Upper lobe of right lung (tissue), 1 donor: Measurements from ENCODE around the gene SPTLC3. TPM values are rescaled to one million over a fixed set of nuclear protein-coding genes. Genes with fewer than 3 reads are reported as not detected.

Source experiments
- ATAC-seq: fragments of 200-7000 bp; cut with Tn5 transposase; one replicate; pipeline ENCODE4 v1.9.1; 2020; ENCODE audit warnings: mild to moderate bottlenecking, moderate library complexity
- DNase-seq: peaks from one replicate; pipeline ENCODE4 v3.0.0-alpha.2; 2020
- H3K27ac ChIP-seq: fragments of 200-600 bp; one replicate; pipeline ENCODE4 v1.8.0; 2022
- H3K27me3 ChIP-seq: fragments of 200-600 bp; one replicate; pipeline ENCODE4 v1.8.0; 2022; ENCODE audit warnings: mild to moderate bottlenecking
- H3K36me3 ChIP-seq: fragments of 200-600 bp; one replicate; pipeline ENCODE4 v1.8.0; 2022
- H3K4me1 ChIP-seq: fragments of 200-600 bp; one replicate; pipeline ENCODE4 v1.8.0; 2022
- H3K4me3 ChIP-seq: fragments of 200-600 bp; one replicate; pipeline ENCODE4 v1.8.0; 2022; ENCODE audit warnings: mild to moderate bottlenecking
- H3K9me3 ChIP-seq: fragments of 200-600 bp; one replicate; pipeline ENCODE4 v1.8.0; 2022
- CTCF ChIP-seq: fragments of 200-600 bp; IDR thresholded peaks from one replicate; pipeline ENCODE4 v1.8.0; 2022; ENCODE audit warnings: antibody characterized with exemption
- intact Hi-C: fragments of 100-400 bp; cut with DNase I; formaldehyde crosslinking; loops from one replicate; pipeline ENCODE4 v1.11.0; 2022
- total RNA-seq: library from RNA; stranded (reverse); fragmentation: NEBNext Ultra II Directional; extraction: Animal tissue kit (Norgen Biotek cat#: 25700); gene quantifications from one replicate; pipeline ENCODE4 v1.2.1, GENCODE V29; 2021
- donor health status: DM: no; HTN: yes; CAD: no; lungs with severe emphysema.

Gene SPTLC3
- total RNA-seq, 1 donor from 2014 or later: 35.3 TPM

GRCh38 chr20:13149371-13150105 is 140.8 kb downstream of the SPTLC3 start:
- Histone ChIP-seq H3K27me3 (no peaks in the 10 kb centered on the region), H3K36me3 (no peaks in the 10 kb centered on the region), H3K9me3 (no peaks in the 10 kb centered on the region), H3K4me1 (peaks cover 22% of the 10 kb centered on the region), H3K27ac (no peak overlapping the region), H3K4me3 (no peak overlapping the region)
- DNase-seq (no peak), ATAC-seq (no peak)
- no peak for TF ChIP-seq CTCF
- intact Hi-C loops: loop anchor here (10.0 kb wide), 1 partner anchor 55 kb away; no protein-coding TSS in a partner anchor

DNA sequence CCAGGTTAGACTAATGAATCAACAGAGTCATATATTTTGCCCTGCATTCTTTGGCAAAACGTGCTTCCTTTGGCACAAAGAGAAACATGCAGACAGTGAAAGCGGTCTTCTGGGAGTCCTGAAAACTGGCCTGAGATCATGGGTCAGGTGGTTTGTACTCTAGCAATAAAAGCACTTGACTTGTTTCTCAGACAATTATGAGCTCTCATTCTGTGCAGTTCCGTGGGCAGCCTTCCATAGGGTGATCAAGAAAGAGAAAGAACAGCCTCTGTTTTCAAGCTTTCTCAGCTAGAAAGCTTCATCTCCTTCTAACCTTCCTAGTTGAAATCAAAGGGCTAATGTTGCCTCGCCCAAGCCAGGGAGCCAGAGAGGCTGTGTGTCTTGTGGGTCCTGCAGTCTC is 149.6 kb downstream of the SPTLC3 start:
- Histone ChIP-seq H3K4me1 (no peaks in the 10 kb centered on the region), H3K27me3 (no peaks in the 10 kb centered on the region), H3K4me3 (no peak overlapping the region), H3K27ac (no peak overlapping the region), H3K36me3 (peaks cover 7% of the 10 kb centered on the region), H3K9me3 (no peaks in the 10 kb centered on the region)
- DNase-seq (no peak), ATAC-seq (no peak)
- intact Hi-C loops: loop anchor here (10.0 kb wide), 1 partner anchor 46 kb away; no protein-coding TSS in a partner anchor
- no peak for TF ChIP-seq CTCF

DNA sequence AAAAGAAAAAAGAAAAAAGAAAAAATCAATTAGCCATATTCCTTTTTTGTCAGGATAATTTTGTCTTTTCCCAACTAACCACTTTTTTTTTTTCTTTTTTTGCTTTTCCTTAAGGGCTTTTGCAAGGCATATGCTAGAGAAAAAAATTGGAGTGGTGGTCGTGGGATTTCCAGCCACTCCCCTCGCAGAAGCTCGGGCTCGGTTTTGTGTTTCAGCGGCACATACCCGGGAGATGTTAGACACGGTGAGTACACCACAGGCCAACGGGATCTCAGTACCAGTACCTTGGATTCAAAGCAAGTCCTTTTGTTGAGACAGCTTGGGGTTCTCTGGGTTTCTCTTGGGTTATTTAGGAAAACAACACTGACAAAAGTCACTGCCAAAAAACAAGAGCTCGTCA is 151.1 kb downstream of the SPTLC3 start:
- TF ChIP-seq CTCF: no peak
- ATAC-seq (no peak), DNase-seq (no peak)
- Histone ChIP-seq H3K4me1 (no peaks in the 10 kb centered on the region), H3K27ac (no peak overlapping the region), H3K9me3 (no peaks in the 10 kb centered on the region), H3K36me3 (peaks cover 4% of the 10 kb centered on the region), H3K27me3 (no peaks in the 10 kb centered on the region), H3K4me3 (no peak overlapping the region)
- intact Hi-C loops: loop anchor here (10.0 kb wide), 1 partner anchor 45 kb away; no protein-coding TSS in a partner anchor

DNA sequence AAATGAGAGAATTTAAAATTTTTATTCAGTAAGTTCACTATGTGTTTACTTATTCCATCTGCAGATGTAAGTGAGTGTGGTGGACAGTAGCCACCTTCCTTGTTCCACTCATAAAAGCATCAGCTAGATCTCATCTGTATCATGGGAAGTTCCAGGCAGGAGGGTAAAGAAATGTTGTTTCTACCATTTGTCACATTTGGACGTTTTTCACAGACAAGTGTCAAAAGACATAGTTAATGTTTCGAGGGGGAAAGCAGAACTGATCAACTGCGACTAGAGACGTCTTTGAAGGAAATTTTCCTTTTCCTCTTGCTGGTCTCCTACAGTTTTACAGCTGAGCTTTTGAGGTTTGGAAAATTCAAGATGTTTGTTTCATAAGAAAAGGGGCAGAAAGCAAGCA is 156.4 kb downstream of the SPTLC3 start:
- H3K9me3 ChIP-seq: no peaks in the 10 kb centered on the region
- no peak overlapping the region for H3K27ac ChIP-seq
- no peak for ATAC-seq
- H3K36me3 ChIP-seq: no peaks in the 10 kb centered on the region
- no peaks in the 10 kb centered on the region for H3K4me1 ChIP-seq
- DNase-seq: no peak
- H3K27me3 ChIP-seq: no peaks in the 10 kb centered on the region
- no peak for TF ChIP-seq CTCF
- intact Hi-C loops: no loop called here
- no peak overlapping the region for H3K4me3 ChIP-seq

DNA sequence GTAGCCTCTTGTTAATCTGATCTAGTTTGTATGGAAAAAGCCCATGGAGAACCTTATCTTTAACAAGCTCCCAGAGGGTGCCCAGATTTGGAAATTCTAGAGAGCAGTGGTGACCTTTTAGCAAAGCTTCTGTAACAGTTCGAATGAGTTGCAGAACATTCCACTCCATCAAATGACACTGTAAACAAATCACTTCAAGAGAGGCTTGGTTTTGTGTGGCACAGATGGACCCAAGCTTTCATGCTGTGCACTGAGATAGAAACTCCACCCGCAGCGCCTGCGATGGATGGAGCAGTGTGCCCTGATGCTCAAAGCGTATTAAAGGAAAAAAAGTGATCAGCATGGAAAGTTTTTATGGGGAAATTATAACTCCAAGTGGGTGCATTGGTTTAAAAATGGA is 157.2 kb downstream of the SPTLC3 start:
- DNase-seq: no peak
- H3K4me3 ChIP-seq: no peak overlapping the region
- H3K27ac ChIP-seq: no peak overlapping the region
- no peaks in the 10 kb centered on the region for H3K36me3 ChIP-seq
- TF ChIP-seq CTCF: no peak
- H3K4me1 ChIP-seq: no peaks in the 10 kb centered on the region
- intact Hi-C loops: no loop called here
- no peaks in the 10 kb centered on the region for H3K9me3 ChIP-seq
- H3K27me3 ChIP-seq: no peaks in the 10 kb centered on the region
- ATAC-seq: no peak
